Neural progenitor cell (in vitro differentiated cells): ENCODE results near the gene PRELP. TPM values are rescaled to one million over a fixed set of nuclear protein-coding genes. Genes with fewer than 3 reads are reported as not detected.

ENCODE experiments used
- DNase-seq: peaks from one replicate; pipeline ENCODE4 v3.0.0-alpha.2; 2016; ENCODE audit warnings: low spot score
- H2AFZ ChIP-seq: fragments of 200-600 bp; sonication (generic); replicated peaks from 2 replicates; pipeline ENCODE4 v1.6.1; 2016; ENCODE audit warnings: antibody characterized with exemption
- H3F3A ChIP-seq: fragments of 200-600 bp; sonication (generic); 2 replicates; pipeline ENCODE4 v1.6.1; 2016; ENCODE audit warnings: antibody characterized with exemption, low read depth
- H3K27ac ChIP-seq: fragments of 200-600 bp; sonication (generic); 2 replicates; pipeline ENCODE4 v1.5.1; 2016; ENCODE audit warnings: mild to moderate bottlenecking
- H3K27me3 ChIP-seq: fragments of 200-600 bp; sonication (generic); 2 replicates; pipeline ENCODE4 v1.6.1; 2016; ENCODE audit warnings: mild to moderate bottlenecking, moderate library complexity
- H3K36me3 ChIP-seq: fragments of 200-600 bp; sonication (generic); 2 replicates; pipeline ENCODE4 v1.5.1; 2016
- H3K4me1 ChIP-seq: fragments of 200-600 bp; sonication (generic); 2 replicates; pipeline ENCODE4 v1.6.1; 2016; ENCODE audit warnings: mixed run types
- H3K4me2 ChIP-seq: fragments of 200-600 bp; sonication (generic); 2 replicates; pipeline ENCODE4 v1.6.1; 2016
- H3K4me3 ChIP-seq: fragments of 200-600 bp; sonication (generic); 2 replicates; pipeline ENCODE4 v1.5.1; 2016
- H3K79me2 ChIP-seq: fragments of 200-600 bp; sonication (generic); 2 replicates; pipeline ENCODE4 v1.6.1; 2016; ENCODE audit warnings: low read depth
- H3K9ac ChIP-seq: fragments of 200-600 bp; sonication (generic); 2 replicates; pipeline ENCODE4 v1.6.1; 2016
- H3K9me3 ChIP-seq: fragments of 200-600 bp; sonication (generic); 2 replicates; pipeline ENCODE4 v1.5.1; 2016; ENCODE audit warnings: low read depth
- H4K20me1 ChIP-seq: fragments of 200-600 bp; sonication (generic); 2 replicates; pipeline ENCODE4 v1.6.1; 2016; ENCODE audit warnings: low read depth
- H3K27ac Mint-ChIP-seq: 3 replicates; pipeline ENCODE4 v1.8.0; 2021; ENCODE audit warnings: mixed read lengths
- H3K27me3 Mint-ChIP-seq: 2 replicates; pipeline ENCODE4 v1.8.0; 2022; ENCODE audit warnings: low read depth, mild to moderate bottlenecking, inconsistent platforms, moderate library complexity, mixed read lengths; ENCODE audit not compliant: insufficient read depth
- H3K36me3 Mint-ChIP-seq: 3 replicates; pipeline ENCODE4 v1.8.0; 2021; ENCODE audit warnings: mixed read lengths
- H3K4me1 Mint-ChIP-seq: 3 replicates; pipeline ENCODE4 v1.8.0; 2021; ENCODE audit warnings: mixed read lengths
- H3K4me3 Mint-ChIP-seq: 3 replicates; pipeline ENCODE4 v1.8.0; 2021; ENCODE audit warnings: mild to moderate bottlenecking, moderate library complexity, mixed read lengths
- H3K9me3 Mint-ChIP-seq: 3 replicates; pipeline ENCODE4 v1.8.0; 2020; ENCODE audit warnings: mixed read lengths
- CTCF ChIP-seq: fragments of 200-600 bp; sonication (generic); IDR thresholded peaks from 2 replicates; pipeline ENCODE4 v1.5.1; 2017; ENCODE audit warnings: antibody characterized with exemption, mild to moderate bottlenecking
- EZH2 ChIP-seq: fragments of 200-600 bp; sonication (generic); IDR thresholded peaks from 2 replicates; pipeline ENCODE4 v1.6.1; 2017; ENCODE audit warnings: antibody characterized with exemption, mild to moderate bottlenecking, moderate library complexity
- EZH2phosphoT487 ChIP-seq: fragments of 200-600 bp; sonication (generic); IDR thresholded peaks from 2 replicates; pipeline ENCODE4 v1.6.1; 2017; ENCODE audit warnings: antibody characterized with exemption
- total RNA-seq: library from RNA; depleted of rRNA; stranded (reverse); fragments of >200 nt; gene quantifications from 2 replicates; pipeline ENCODE4 v1.2.3, GENCODE V29; 2015; ENCODE audit warnings: low replicate concordance

Gene PRELP
- total RNA-seq, 1 donor from 2014 or later = 0.26 TPM

- no peak overlapping the region for H3K9ac ChIP-seq
- Mint-ChIP-seq H3K36me3 (no peaks in the 10 kb centered on the region), H3K4me3 (no peak overlapping the region), H3K9me3 (no peaks in the 10 kb centered on the region), H3K27me3 (peaks cover 7% of the 10 kb centered on the region), H3K4me1 (peaks cover 29% of the 10 kb centered on the region), H3K27ac (no peak overlapping the region)
- H3K4me1 ChIP-seq = no peaks in the 10 kb centered on the region
- no peaks in the 10 kb centered on the region for H3K79me2 ChIP-seq
- no peaks in the 10 kb centered on the region for H3K27me3 ChIP-seq
- H3K9me3 ChIP-seq = no peaks in the 10 kb centered on the region
- no peak overlapping the region for H3K27ac ChIP-seq
- no peaks in the 10 kb centered on the region for H3K36me3 ChIP-seq
- H4K20me1 ChIP-seq = no peaks in the 10 kb centered on the region
- peaks cover 3% of the 10 kb centered on the region for H3F3A ChIP-seq
- no peak overlapping the region for H3K4me2 ChIP-seq
- H3K4me3 ChIP-seq = no peak overlapping the region
- no peak overlapping the region for H2AFZ ChIP-seq
- TF ChIP-seq EZH2phosphoT487 = no peak
- no peak for TF ChIP-seq EZH2
- TF ChIP-seq CTCF = no peak
- DNase-seq = no peak
Measured at GRCh38 chr1:203531063-203531462, 55.5 kb downstream of the PRELP start.

- Histone ChIP-seq H3F3A (peaks cover 3% of the 10 kb centered on the region), H3K9ac (no peak overlapping the region), H3K36me3 (no peaks in the 10 kb centered on the region), H3K27me3 (no peaks in the 10 kb centered on the region), H4K20me1 (no peaks in the 10 kb centered on the region), H3K4me2 (no peak overlapping the region), H3K4me3 (no peak overlapping the region), H3K79me2 (no peaks in the 10 kb centered on the region), H3K4me1 (no peaks in the 10 kb centered on the region), H2AFZ (no peak overlapping the region), H3K27ac (no peak overlapping the region), H3K9me3 (no peaks in the 10 kb centered on the region)
- peaks cover 9% of the 10 kb centered on the region for H3K27me3 Mint-ChIP-seq
- H3K27ac Mint-ChIP-seq = no peak overlapping the region
- H3K9me3 Mint-ChIP-seq = no peaks in the 10 kb centered on the region
- TF ChIP-seq CTCF (no peak), EZH2 (no peak), EZH2phosphoT487 (no peak)
- no peak for DNase-seq
- no peak overlapping the region for H3K4me3 Mint-ChIP-seq
- peaks cover 18% of the 10 kb centered on the region for H3K4me1 Mint-ChIP-seq
- no peaks in the 10 kb centered on the region for H3K36me3 Mint-ChIP-seq
Measured at GRCh38 chr1:203534012-203534411, 58.4 kb downstream of the PRELP start.

GRCh38 chr1:203534526-203534925 lies 58.9 kb downstream of the PRELP start:
- Histone ChIP-seq H3K27me3 (no peaks in the 10 kb centered on the region), H3K9me3 (no peaks in the 10 kb centered on the region), H3K4me1 (no peaks in the 10 kb centered on the region), H3K4me2 (no peak overlapping the region), H3K4me3 (no peak overlapping the region), H3K9ac (no peak overlapping the region), H3F3A (peaks cover 3% of the 10 kb centered on the region), H4K20me1 (no peaks in the 10 kb centered on the region), H3K27ac (no peak overlapping the region), H3K36me3 (no peaks in the 10 kb centered on the region), H2AFZ (no peak overlapping the region), H3K79me2 (no peaks in the 10 kb centered on the region)
- H3K4me3 Mint-ChIP-seq = no peak overlapping the region
- no peaks in the 10 kb centered on the region for H3K9me3 Mint-ChIP-seq
- H3K36me3 Mint-ChIP-seq = no peaks in the 10 kb centered on the region
- H3K27me3 Mint-ChIP-seq = peaks cover 6% of the 10 kb centered on the region
- DNase-seq = peak; percentile 1
- H3K27ac Mint-ChIP-seq = no peak overlapping the region
- TF ChIP-seq EZH2 (no peak), CTCF (no peak), EZH2phosphoT487 (no peak)
- H3K4me1 Mint-ChIP-seq = peaks cover 16% of the 10 kb centered on the region

- Mint-ChIP-seq H3K27ac (no peak overlapping the region), H3K36me3 (no peaks in the 10 kb centered on the region), H3K9me3 (no peaks in the 10 kb centered on the region), H3K4me3 (no peak overlapping the region), H3K4me1 (peaks cover 14% of the 10 kb centered on the region), H3K27me3 (peaks cover 5% of the 10 kb centered on the region)
- H3K27ac ChIP-seq = no peak overlapping the region
- no peak overlapping the region for H2AFZ ChIP-seq
- H3K4me3 ChIP-seq = no peak overlapping the region
- H3K9me3 ChIP-seq = no peaks in the 10 kb centered on the region
- no peaks in the 10 kb centered on the region for H3K36me3 ChIP-seq
- DNase-seq = no peak
- H3K4me1 ChIP-seq = no peaks in the 10 kb centered on the region
- no peak overlapping the region for H3K9ac ChIP-seq
- no peaks in the 10 kb centered on the region for H3K27me3 ChIP-seq
- no peak overlapping the region for H3K4me2 ChIP-seq
- H3F3A ChIP-seq = no peaks in the 10 kb centered on the region
- no peak for TF ChIP-seq EZH2
- no peak for TF ChIP-seq EZH2phosphoT487
- no peak for TF ChIP-seq CTCF
- no peaks in the 10 kb centered on the region for H4K20me1 ChIP-seq
- H3K79me2 ChIP-seq = no peaks in the 10 kb centered on the region
Measured at GRCh38 chr1:203536575-203536974, 61.0 kb downstream of the PRELP start.
